GM23338 (cell line): Measurements from ENCODE around the gene AIP. TPM values are rescaled to one million over a fixed set of nuclear protein-coding genes. Genes with fewer than 3 reads are reported as not detected.

Experiments used
- ATAC-seq: fragments of 200-7000 bp; cut with Tn5 transposase; 3 replicates; pipeline ENCODE4 v1.9.1; 2020
- DNase-seq: peaks from one replicate; pipeline ENCODE4 v3.0.0-alpha.2; 2015; ENCODE audit warnings: low spot score
- H2AFZ ChIP-seq: fragments of 200-600 bp; sonication (generic); 2 replicates; pipeline ENCODE4 v1.8.0; 2016; ENCODE audit warnings: antibody characterized with exemption, mild to moderate bottlenecking, moderate library complexity
- H3F3A ChIP-seq: fragments of 200-600 bp; sonication (generic); replicated peaks from 2 replicates; pipeline ENCODE4 v1.8.0; 2017; ENCODE audit warnings: antibody characterized with exemption, mixed run types, low read depth
- H3K27ac ChIP-seq: fragments of 200-600 bp; sonication (generic); 2 replicates; pipeline ENCODE4 v1.6.1; 2016; ENCODE audit warnings: low read depth
- H3K27me3 ChIP-seq: fragments of 200-600 bp; sonication (generic); 2 replicates; pipeline ENCODE4 v1.8.0; 2016; ENCODE audit warnings: mild to moderate bottlenecking, mixed run types, moderate library complexity; ENCODE audit not compliant: insufficient read depth
- H3K36me3 ChIP-seq: fragments of 200-600 bp; sonication (generic); 2 replicates; pipeline ENCODE4 v1.8.0; 2016; ENCODE audit warnings: mild to moderate bottlenecking; ENCODE audit not compliant: insufficient read depth
- H3K4me1 ChIP-seq: fragments of 200-600 bp; sonication (generic); 2 replicates; pipeline ENCODE4 v1.8.0; 2016; ENCODE audit warnings: mild to moderate bottlenecking, moderate library complexity; ENCODE audit not compliant: insufficient read depth
- H3K4me2 ChIP-seq: fragments of 200-600 bp; sonication (generic); 2 replicates; pipeline ENCODE4 v1.7.1; 2017; ENCODE audit warnings: mixed run types
- H3K4me3 ChIP-seq: fragments of 200-600 bp; sonication (generic); 2 replicates; pipeline ENCODE4 v1.6.1; 2016; ENCODE audit warnings: mixed run types
- H3K79me2 ChIP-seq: fragments of 200-600 bp; sonication (generic); replicated peaks from 2 replicates; pipeline ENCODE4 v1.8.0; 2017; ENCODE audit warnings: mild to moderate bottlenecking; ENCODE audit not compliant: insufficient read depth
- H3K9me2 ChIP-seq: fragments of 200-600 bp; sonication (generic); 2 replicates; pipeline ENCODE4 v1.8.0; 2017; ENCODE audit not compliant: insufficient read depth
- H4K20me1 ChIP-seq: fragments of 200-600 bp; sonication (generic); replicated peaks from 2 replicates; pipeline ENCODE4 v1.8.0; 2017; ENCODE audit warnings: mild to moderate bottlenecking; ENCODE audit not compliant: insufficient read depth
- H3K27ac Mint-ChIP-seq: 2 replicates; pipeline ENCODE4 v1.8.0; 2020; ENCODE audit warnings: inconsistent platforms, mild to moderate bottlenecking, moderate library complexity, mixed read lengths
- H3K27me3 Mint-ChIP-seq: 3 replicates; pipeline ENCODE4 v1.8.0; 2022; ENCODE audit warnings: low read depth, mild to moderate bottlenecking, moderate library complexity, mixed read lengths, inconsistent platforms; ENCODE audit not compliant: insufficient read depth, poor library complexity
- H3K36me3 Mint-ChIP-seq: 3 replicates; pipeline ENCODE4 v1.8.0; 2021; ENCODE audit warnings: low read depth, mild to moderate bottlenecking, inconsistent platforms, moderate library complexity, mixed read lengths
- H3K4me1 Mint-ChIP-seq: 3 replicates; pipeline ENCODE4 v1.8.0; 2020; ENCODE audit warnings: mild to moderate bottlenecking, inconsistent platforms, mixed read lengths
- H3K4me3 Mint-ChIP-seq: 3 replicates; pipeline ENCODE4 v1.8.0; 2021; ENCODE audit warnings: moderate library complexity, mild to moderate bottlenecking, inconsistent platforms, mixed read lengths
- H3K9me3 Mint-ChIP-seq: 3 replicates; pipeline ENCODE4 v1.8.0; 2020; ENCODE audit warnings: moderate library complexity, mild to moderate bottlenecking, inconsistent platforms, mixed read lengths
- CREB1 ChIP-seq: fragments of 250-450 bp; sonication (Bioruptor Pico); IDR thresholded peaks from 2 replicates; pipeline ENCODE4 v1.5.0; 2020; ENCODE audit warnings: low read depth, mild to moderate bottlenecking, moderate library complexity
- EZH2 ChIP-seq: fragments of 200-600 bp; sonication (generic); IDR thresholded peaks from one replicate; pipeline ENCODE4 v1.8.0; 2017; ENCODE audit warnings: antibody characterized with exemption, mild to moderate bottlenecking, low read depth; ENCODE audit not compliant: unreplicated experiment
- EZH2phosphoT487 ChIP-seq: fragments of 200-600 bp; sonication (generic); IDR thresholded peaks from one replicate; pipeline ENCODE4 v1.8.1; 2018; ENCODE audit warnings: antibody characterized with exemption; ENCODE audit not compliant: unreplicated experiment
- JUNB ChIP-seq: IDR thresholded peaks from one replicate; pipeline ENCODE4 v1.6.1; 2016; ENCODE audit warnings: antibody characterized with exemption; ENCODE audit not compliant: unreplicated experiment
- NANOG ChIP-seq: IDR thresholded peaks from 2 replicates; pipeline ENCODE4 v1.6.1; 2016; ENCODE audit warnings: antibody characterized with exemption, borderline replicate concordance
- POLR2AphosphoS5 ChIP-seq: IDR thresholded peaks from 2 replicates; pipeline ENCODE4 v1.6.1; 2016; ENCODE audit warnings: antibody characterized with exemption, low read depth
- STAT1 ChIP-seq: IDR thresholded peaks from one replicate; pipeline ENCODE4 v1.6.1; 2016; ENCODE audit warnings: antibody characterized with exemption; ENCODE audit not compliant: unreplicated experiment
- ZNF114 ChIP-seq: fragments of 250-450 bp; sonication (Bioruptor Pico); IDR thresholded peaks from 2 replicates; pipeline ENCODE4 v1.5.0; 2020; ENCODE audit warnings: mild to moderate bottlenecking, moderate library complexity
- ZNF331 ChIP-seq: fragments of 250-450 bp; sonication (Bioruptor Pico); IDR thresholded peaks from 2 replicates; pipeline ENCODE4 v1.5.0; 2020; ENCODE audit warnings: low read depth, mild to moderate bottlenecking, moderate library complexity
- polyA plus RNA-seq: library from polyadenylated mRNA; unstranded; fragments of >200 nt; fragmentation: Nextera tagmentation; extraction: Ambion mirVana; gene quantifications from 2 replicates; pipeline ENCODE4 v1.2.1, GENCODE V29; 2016
- total RNA-seq: library from RNA; depleted of rRNA; stranded (reverse); fragments of >200 nt; shearing (Covaris generic); gene quantifications from 2 replicates; pipeline ENCODE4 v1.2.3, GENCODE V29; 2014
- TF ChIP-seq, protein P1 (sequence below): IDR thresholded peaks from one replicate; pipeline ENCODE4 v1.6.1; 2018; ENCODE audit warnings: antibody characterized with exemption; ENCODE audit not compliant: unreplicated experiment
- TF ChIP-seq, protein P2 (sequence below): IDR thresholded peaks from 2 replicates; pipeline ENCODE4 v1.6.1; 2016; ENCODE audit warnings: antibody characterized with exemption
- TF ChIP-seq, protein P3 (sequence below), 2 experiments: fragments of 200-600 bp in 1 of 2; sonication (generic) in 1 of 2; conservative IDR thresholded peaks; 2 replicates each; pipeline versions ENCODE4 v1.5.1 to v1.6.1; 2016 to 2017; ENCODE audit warnings: antibody characterized with exemption in 2 of 2, low read depth in 2 of 2, mild to moderate bottlenecking in 2 of 2, moderate library complexity in 1 of 2
- TF ChIP-seq, protein P4 (sequence below): fragments of 250-450 bp; sonication (Bioruptor Pico); IDR thresholded peaks from 2 replicates; pipeline ENCODE4 v1.5.0; 2020; ENCODE audit warnings: mild to moderate bottlenecking, moderate library complexity

AIP gene
- total and polyA plus RNA-seq, 2 experiments from 2014 or later, result 29.1 to 32.1 TPM

DNA sequence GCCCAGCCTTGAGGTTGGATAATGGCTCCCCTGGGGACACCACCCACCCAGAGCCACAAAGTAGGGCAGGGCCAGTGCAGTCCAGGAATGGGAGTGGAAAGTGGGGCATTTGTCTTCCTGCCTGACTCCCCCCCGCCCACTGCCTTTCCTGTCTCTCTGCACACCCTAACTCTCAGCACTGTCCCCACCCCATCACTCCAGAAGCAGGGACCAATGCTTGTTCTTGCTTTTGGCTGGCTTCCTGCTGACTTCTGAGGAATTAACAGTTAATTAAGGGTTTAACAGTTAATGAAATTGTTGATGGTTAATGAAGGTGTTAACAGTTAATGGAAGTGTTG lies 17.6 kb downstream of the AIP start:
- no peak overlapping the region for H3K27ac Mint-ChIP-seq

More for the DNA sequence above, 17.6 kb downstream of the AIP start:
- H3K9me2 ChIP-seq, result no peaks in the 10 kb centered on the region
- peaks cover 7% of the 10 kb centered on the region for H3K4me1 ChIP-seq
- TF ChIP-seq CREB1 (CRISPR knock-in tag) (no peak), ZNF114 (CRISPR knock-in tag) (no peak), NANOG (no peak), EZH2phosphoT487 (no peak), JUNB (no peak), STAT1 (no peak), POLR2AphosphoS5 (no peak), ZNF331 (no peak), EZH2 (no peak)
- TF ChIP-seq, protein P1, sequence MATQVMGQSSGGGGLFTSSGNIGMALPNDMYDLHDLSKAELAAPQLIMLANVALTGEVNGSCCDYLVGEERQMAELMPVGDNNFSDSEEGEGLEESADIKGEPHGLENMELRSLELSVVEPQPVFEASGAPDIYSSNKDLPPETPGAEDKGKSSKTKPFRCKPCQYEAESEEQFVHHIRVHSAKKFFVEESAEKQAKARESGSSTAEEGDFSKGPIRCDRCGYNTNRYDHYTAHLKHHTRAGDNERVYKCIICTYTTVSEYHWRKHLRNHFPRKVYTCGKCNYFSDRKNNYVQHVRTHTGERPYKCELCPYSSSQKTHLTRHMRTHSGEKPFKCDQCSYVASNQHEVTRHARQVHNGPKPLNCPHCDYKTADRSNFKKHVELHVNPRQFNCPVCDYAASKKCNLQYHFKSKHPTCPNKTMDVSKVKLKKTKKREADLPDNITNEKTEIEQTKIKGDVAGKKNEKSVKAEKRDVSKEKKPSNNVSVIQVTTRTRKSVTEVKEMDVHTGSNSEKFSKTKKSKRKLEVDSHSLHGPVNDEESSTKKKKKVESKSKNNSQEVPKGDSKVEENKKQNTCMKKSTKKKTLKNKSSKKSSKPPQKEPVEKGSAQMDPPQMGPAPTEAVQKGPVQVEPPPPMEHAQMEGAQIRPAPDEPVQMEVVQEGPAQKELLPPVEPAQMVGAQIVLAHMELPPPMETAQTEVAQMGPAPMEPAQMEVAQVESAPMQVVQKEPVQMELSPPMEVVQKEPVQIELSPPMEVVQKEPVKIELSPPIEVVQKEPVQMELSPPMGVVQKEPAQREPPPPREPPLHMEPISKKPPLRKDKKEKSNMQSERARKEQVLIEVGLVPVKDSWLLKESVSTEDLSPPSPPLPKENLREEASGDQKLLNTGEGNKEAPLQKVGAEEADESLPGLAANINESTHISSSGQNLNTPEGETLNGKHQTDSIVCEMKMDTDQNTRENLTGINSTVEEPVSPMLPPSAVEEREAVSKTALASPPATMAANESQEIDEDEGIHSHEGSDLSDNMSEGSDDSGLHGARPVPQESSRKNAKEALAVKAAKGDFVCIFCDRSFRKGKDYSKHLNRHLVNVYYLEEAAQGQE, result no peak
- TF ChIP-seq, protein P2, sequence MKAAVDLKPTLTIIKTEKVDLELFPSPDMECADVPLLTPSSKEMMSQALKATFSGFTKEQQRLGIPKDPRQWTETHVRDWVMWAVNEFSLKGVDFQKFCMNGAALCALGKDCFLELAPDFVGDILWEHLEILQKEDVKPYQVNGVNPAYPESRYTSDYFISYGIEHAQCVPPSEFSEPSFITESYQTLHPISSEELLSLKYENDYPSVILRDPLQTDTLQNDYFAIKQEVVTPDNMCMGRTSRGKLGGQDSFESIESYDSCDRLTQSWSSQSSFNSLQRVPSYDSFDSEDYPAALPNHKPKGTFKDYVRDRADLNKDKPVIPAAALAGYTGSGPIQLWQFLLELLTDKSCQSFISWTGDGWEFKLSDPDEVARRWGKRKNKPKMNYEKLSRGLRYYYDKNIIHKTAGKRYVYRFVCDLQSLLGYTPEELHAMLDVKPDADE, result no peak
- TF ChIP-seq, protein P3, sequence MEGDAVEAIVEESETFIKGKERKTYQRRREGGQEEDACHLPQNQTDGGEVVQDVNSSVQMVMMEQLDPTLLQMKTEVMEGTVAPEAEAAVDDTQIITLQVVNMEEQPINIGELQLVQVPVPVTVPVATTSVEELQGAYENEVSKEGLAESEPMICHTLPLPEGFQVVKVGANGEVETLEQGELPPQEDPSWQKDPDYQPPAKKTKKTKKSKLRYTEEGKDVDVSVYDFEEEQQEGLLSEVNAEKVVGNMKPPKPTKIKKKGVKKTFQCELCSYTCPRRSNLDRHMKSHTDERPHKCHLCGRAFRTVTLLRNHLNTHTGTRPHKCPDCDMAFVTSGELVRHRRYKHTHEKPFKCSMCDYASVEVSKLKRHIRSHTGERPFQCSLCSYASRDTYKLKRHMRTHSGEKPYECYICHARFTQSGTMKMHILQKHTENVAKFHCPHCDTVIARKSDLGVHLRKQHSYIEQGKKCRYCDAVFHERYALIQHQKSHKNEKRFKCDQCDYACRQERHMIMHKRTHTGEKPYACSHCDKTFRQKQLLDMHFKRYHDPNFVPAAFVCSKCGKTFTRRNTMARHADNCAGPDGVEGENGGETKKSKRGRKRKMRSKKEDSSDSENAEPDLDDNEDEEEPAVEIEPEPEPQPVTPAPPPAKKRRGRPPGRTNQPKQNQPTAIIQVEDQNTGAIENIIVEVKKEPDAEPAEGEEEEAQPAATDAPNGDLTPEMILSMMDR (conservative IDR thresholded peaks at IDR 0.05; ENCODE audit: low read depth in 2 of 2), result no peak
- TF ChIP-seq, protein P4, sequence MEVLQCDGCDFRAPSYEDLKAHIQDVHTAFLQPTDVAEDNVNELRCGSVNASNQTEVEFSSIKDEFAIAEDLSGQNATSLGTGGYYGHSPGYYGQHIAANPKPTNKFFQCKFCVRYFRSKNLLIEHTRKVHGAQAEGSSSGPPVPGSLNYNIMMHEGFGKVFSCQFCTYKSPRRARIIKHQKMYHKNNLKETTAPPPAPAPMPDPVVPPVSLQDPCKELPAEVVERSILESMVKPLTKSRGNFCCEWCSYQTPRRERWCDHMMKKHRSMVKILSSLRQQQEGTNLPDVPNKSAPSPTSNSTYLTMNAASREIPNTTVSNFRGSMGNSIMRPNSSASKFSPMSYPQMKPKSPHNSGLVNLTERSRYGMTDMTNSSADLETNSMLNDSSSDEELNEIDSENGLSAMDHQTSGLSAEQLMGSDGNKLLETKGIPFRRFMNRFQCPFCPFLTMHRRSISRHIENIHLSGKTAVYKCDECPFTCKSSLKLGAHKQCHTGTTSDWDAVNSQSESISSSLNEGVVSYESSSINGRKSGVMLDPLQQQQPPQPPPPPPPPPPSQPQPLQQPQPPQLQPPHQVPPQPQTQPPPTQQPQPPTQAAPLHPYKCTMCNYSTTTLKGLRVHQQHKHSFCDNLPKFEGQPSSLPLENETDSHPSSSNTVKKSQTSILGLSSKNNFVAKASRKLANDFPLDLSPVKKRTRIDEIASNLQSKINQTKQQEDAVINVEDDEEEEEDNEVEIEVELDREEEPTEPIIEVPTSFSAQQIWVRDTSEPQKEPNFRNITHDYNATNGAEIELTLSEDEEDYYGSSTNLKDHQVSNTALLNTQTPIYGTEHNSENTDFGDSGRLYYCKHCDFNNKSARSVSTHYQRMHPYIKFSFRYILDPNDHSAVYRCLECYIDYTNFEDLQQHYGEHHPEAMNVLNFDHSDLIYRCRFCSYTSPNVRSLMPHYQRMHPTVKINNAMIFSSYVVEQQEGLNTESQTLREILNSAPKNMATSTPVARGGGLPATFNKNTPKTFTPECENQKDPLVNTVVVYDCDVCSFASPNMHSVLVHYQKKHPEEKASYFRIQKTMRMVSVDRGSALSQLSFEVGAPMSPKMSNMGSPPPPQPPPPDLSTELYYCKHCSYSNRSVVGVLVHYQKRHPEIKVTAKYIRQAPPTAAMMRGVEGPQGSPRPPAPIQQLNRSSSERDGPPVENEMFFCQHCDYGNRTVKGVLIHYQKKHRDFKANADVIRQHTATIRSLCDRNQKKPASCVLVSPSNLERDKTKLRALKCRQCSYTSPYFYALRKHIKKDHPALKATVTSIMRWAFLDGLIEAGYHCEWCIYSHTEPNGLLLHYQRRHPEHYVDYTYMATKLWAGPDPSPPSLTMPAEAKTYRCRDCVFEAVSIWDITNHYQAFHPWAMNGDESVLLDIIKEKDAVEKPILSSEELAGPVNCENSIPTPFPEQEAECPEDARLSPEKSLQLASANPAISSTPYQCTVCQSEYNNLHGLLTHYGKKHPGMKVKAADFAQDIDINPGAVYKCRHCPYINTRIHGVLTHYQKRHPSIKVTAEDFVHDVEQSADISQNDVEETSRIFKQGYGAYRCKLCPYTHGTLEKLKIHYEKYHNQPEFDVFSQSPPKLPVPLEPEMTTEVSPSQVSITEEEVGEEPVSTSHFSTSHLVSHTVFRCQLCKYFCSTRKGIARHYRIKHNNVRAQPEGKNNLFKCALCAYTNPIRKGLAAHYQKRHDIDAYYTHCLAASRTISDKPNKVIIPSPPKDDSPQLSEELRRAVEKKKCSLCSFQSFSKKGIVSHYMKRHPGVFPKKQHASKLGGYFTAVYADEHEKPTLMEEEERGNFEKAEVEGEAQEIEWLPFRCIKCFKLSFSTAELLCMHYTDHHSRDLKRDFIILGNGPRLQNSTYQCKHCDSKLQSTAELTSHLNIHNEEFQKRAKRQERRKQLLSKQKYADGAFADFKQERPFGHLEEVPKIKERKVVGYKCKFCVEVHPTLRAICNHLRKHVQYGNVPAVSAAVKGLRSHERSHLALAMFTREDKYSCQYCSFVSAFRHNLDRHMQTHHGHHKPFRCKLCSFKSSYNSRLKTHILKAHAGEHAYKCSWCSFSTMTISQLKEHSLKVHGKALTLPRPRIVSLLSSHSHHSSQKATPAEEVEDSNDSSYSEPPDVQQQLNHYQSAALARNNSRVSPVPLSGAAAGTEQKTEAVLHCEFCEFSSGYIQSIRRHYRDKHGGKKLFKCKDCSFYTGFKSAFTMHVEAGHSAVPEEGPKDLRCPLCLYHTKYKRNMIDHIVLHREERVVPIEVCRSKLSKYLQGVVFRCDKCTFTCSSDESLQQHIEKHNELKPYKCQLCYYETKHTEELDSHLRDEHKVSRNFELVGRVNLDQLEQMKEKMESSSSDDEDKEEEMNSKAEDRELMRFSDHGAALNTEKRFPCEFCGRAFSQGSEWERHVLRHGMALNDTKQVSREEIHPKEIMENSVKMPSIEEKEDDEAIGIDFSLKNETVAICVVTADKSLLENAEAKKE (CRISPR knock-in tag), result no peak
- Mint-ChIP-seq H3K4me1 (peaks cover 8% of the 10 kb centered on the region; the same call in 2 of the 3 replicates), H3K36me3 (peaks cover 9% of the 10 kb centered on the region; the same call in 2 of the 3 replicates), H3K27me3 (peaks cover 15% of the 10 kb centered on the region), H3K4me3 (no peak overlapping the region; the same call in 2 of the 3 replicates), H3K9me3 (no peaks in the 10 kb centered on the region; the same call in 2 of the 3 replicates)
- DNase-seq (no peak), ATAC-seq (no peak)
- H3K79me2 ChIP-seq, result no peaks in the 10 kb centered on the region
- H3K4me2 ChIP-seq, result no peak overlapping the region
- H2AFZ ChIP-seq, result no peak overlapping the region
- 0 out of 2 replicates have a peak, but pooled peaks cover 1% of the 10 kb centered on the region for H3F3A ChIP-seq
- no peak overlapping the region for H3K27ac ChIP-seq
- peaks cover 4% of the 10 kb centered on the region; the same call in 1 of the 2 replicates for H3K36me3 ChIP-seq
- H3K4me3 ChIP-seq, result no peak overlapping the region
- H3K27me3 ChIP-seq, result no peaks in the 10 kb centered on the region; the same call in 1 of the 2 replicates
- peaks cover 10% of the 10 kb centered on the region; the same call in 1 of the 2 replicates for H4K20me1 ChIP-seq
